ENCODE results near the gene ENC1. TPM values are rescaled to one million over a fixed set of nuclear protein-coding genes. Genes with fewer than 3 reads are reported as not detected.

ENC1 gene
- total and polyA plus RNA-seq, 2 of the 4 experiments (the other 2 are of a cell fraction) = 25.6 to 70.8 TPM

DNA sequence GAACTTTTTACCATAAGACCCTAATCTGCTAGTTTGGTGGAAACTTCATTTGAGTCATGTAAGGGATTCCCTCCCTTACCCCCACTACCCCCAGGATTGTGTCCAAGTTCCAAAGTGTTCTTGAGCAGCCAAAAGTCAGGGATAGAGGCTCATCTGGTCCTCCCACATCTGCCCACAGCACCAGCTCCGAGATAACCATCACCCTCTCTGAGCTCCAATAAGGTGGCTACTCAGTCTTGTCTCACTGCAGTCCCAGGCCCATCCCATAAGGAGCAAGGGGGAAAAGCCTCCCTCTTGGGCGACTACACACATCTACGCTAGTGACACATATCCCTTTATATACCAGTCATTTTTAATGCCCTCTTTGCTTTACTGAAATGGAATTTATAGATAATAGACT lies 12.0 kb upstream of the ENC1 start:
- in situ Hi-C loops (cut with MboI; ENCODE audit: low sequenced_read_pairs) = loop anchor here (25.0 kb wide), 1 partner anchor 610 kb away; no protein-coding TSS in a partner anchor
- WGBS, 2 experiments (ENCODE audit: extremely low coverage in 2 of 2, insufficient read length in 1 of 2) = no CpG with 5 or more reads among the region's 3 CpGs
- POLR2A ChIA-PET (ENCODE audit: unreplicated experiment) = no interaction called here
- Histone ChIP-seq H3K23ac (ENCODE audit: low read depth, low read length) (no peak overlapping the region), H3K9ac (ENCODE audit: low read depth, low read length) (no peak overlapping the region), H3K79me1 (ENCODE audit: low read depth in 1 of 2, low read length in 2 of 2) (no peaks in the 10 kb centered on the region), H2BK20ac (ENCODE audit: low read depth, low read length) (no peak overlapping the region), H2AK5ac (ENCODE audit: low read depth, low read length) (no peak overlapping the region), H3K9me1 (ENCODE audit: insufficient read depth, low read length) (no peaks in the 10 kb centered on the region), H2BK15ac (ENCODE audit: low read depth, low read length) (no peak overlapping the region), H2BK120ac (ENCODE audit: low read depth, low read length) (no peak overlapping the region), H3K27me3 (ENCODE audit: control insufficient read depth, insufficient read depth, low read length) (no peaks in the 10 kb centered on the region), H4K91ac (ENCODE audit: insufficient read depth, low read depth, low read length) (no peak overlapping the region), H3K4me2 (ENCODE audit: low read depth, low read length) (no peak overlapping the region), H3K27ac (ENCODE audit: insufficient read depth, low read length) (no peak overlapping the region), H3K36me3 (ENCODE audit: control insufficient read depth, insufficient read depth, low read length) (no peaks in the 10 kb centered on the region), H2BK5ac (ENCODE audit: low read depth, low read length, poor library complexity, severe bottlenecking) (no peak overlapping the region), H2AK9ac (replicated peaks; ENCODE audit: low read depth, low read length, poor library complexity) (no peak overlapping the region), H3K18ac (ENCODE audit: low read depth, low read length) (no peak overlapping the region), H4K5ac (ENCODE audit: low read depth, low read length) (no peak overlapping the region), H3K56ac (ENCODE audit: extremely low read depth, insufficient read depth, low read length) (no peak overlapping the region), H3K4ac (ENCODE audit: low read depth, low read length) (no peak overlapping the region), H4K8ac (ENCODE audit: low read depth in 2 of 2, low read length in 2 of 2) (no peak overlapping the region), H3K14ac (replicated peaks; ENCODE audit: low read depth, low read length) (no peak overlapping the region), H4K20me1 (ENCODE audit: insufficient read depth, low read length) (no peaks in the 10 kb centered on the region), H2AFZ (replicated peaks; ENCODE audit: low read length, poor library complexity) (no peak overlapping the region), H3K4me3 (ENCODE audit: insufficient read depth, low read depth, low read length) (no peak overlapping the region), H3K4me1 (ENCODE audit: control insufficient read depth, insufficient read depth, low read length) (no peaks in the 10 kb centered on the region), H3K9me3 (ENCODE audit: control insufficient read depth, insufficient read depth, low read length) (no peaks in the 10 kb centered on the region)
- no TSS peak for BruUV-seq (replicated peaks)
- TF ChIP-seq BHLHE40 (IDR thresholded peaks at IDR 0.05; ENCODE audit: low read depth, low read length) = no peak
- no peak for TF ChIP-seq POLR2A (IDR thresholded peaks at IDR 0.05; ENCODE audit: low read depth, low read length)
- no peak for TF ChIP-seq FOS (IDR thresholded peaks at IDR 0.05; ENCODE audit: low read depth, low read length)
- TF ChIP-seq MAFK (IDR thresholded peaks at IDR 0.05; ENCODE audit: low read depth, low read length) = no peak
- TF ChIP-seq MAZ (IDR thresholded peaks at IDR 0.05; ENCODE audit: borderline replicate concordance, low read depth, low read length) = no peak
- no peak for TF ChIP-seq USF2 (IDR thresholded peaks at IDR 0.05; ENCODE audit: low read depth, low read length)
- no peak for TF ChIP-seq NFE2L2 (IDR thresholded peaks at IDR 0.05; ENCODE audit: low read depth, low read length)
- TF ChIP-seq RCOR1 (IDR thresholded peaks at IDR 0.05; ENCODE audit: insufficient replicate concordance, low read length) = no peak
- no peak for TF ChIP-seq RFX5 (IDR thresholded peaks at IDR 0.05; ENCODE audit: low read depth, low read length)
- CTCF ChIA-PET = no interaction called here
- ATAC-seq (ENCODE audit: low read depth) (no peak), DNase-seq (no peak)
- intact Hi-C loops (cut with micrococcal nuclease) = no loop called here
- dilution Hi-C loops (cut with HindIII; ENCODE audit: low sequenced_read_pairs, unreplicated experiment) = no loop called here

Data from IMR-90 (cell line).